SU-DHL-6 (cell line): Measurements from ENCODE around the gene MRPS10.

Experiments
- CTCF ChIP-seq: fragments of 200-600 bp; sonication (generic); IDR thresholded peaks from one replicate; pipeline ENCODE4 v1.5.1; 2017; ENCODE audit warnings: antibody characterized with exemption, mild to moderate bottlenecking, low read length, moderate library complexity; ENCODE audit not compliant: insufficient read depth, poor library complexity, severe bottlenecking
- EZH2phosphoT487 ChIP-seq: fragments of 200-600 bp; sonication (generic), shearing (Covaris generic); conservative IDR thresholded peaks from 2 replicates; pipeline ENCODE4 v1.6.1; 2018; ENCODE audit warnings: mild to moderate bottlenecking, antibody characterized with exemption, low read length, moderate library complexity, mixed read lengths

GRCh38 chr6:42266538-42266937, 48.9 kb upstream of the MRPS10 start:
- TF ChIP-seq CTCF (no peak), EZH2phosphoT487 (no peak)
